ENCODE measurements around the gene NTSR1.

NTSR1 gene

GRCh38 chr20:62706857-62707256 is 1.8 kb upstream of the NTSR1 start:
- no peak for DNase-seq

- DNase-seq, result no peak
Observed at GRCh38 chr20:62707276-62707920, 1.2 kb upstream of the NTSR1 start.

- no peak for DNase-seq
Observed at GRCh38 chr20:62707921-62708521, 615 bp upstream of the NTSR1 start.

- no peak for DNase-seq
Observed at GRCh38 chr20:62709537-62709905, 885 bp downstream of the NTSR1 start.

GRCh38 chr20:62710221-62710885 is 1.7 kb downstream of the NTSR1 start:
- DNase-seq, result no peak

GRCh38 chr20:62710886-62711702 is 2.5 kb downstream of the NTSR1 start:
- peak in 1 of 58 donors; percentile 19 for DNase-seq

GRCh38 chr20:62711703-62712101 is 3.1 kb downstream of the NTSR1 start:
- DNase-seq, result peak in 1 of 58 donors; percentile 55

GRCh38 chr20:62712606-62713005 is 4.0 kb downstream of the NTSR1 start:
- DNase-seq, result no peak

- DNase-seq, result no peak
Observed at GRCh38 chr20:62714006-62714405, 5.4 kb downstream of the NTSR1 start.

GRCh38 chr20:62714799-62715198 is 6.2 kb downstream of the NTSR1 start:
- DNase-seq, result no peak

- DNase-seq, result no peak
Observed at GRCh38 chr20:62715201-62715600, 6.6 kb downstream of the NTSR1 start.

- DNase-seq, result no peak
Observed at GRCh38 chr20:62716198-62716940, 7.7 kb downstream of the NTSR1 start.

- DNase-seq, result no peak
Observed at GRCh38 chr20:62716941-62717310, 8.3 kb downstream of the NTSR1 start.

GRCh38 chr20:62717933-62718332 is 9.3 kb downstream of the NTSR1 start:
- DNase-seq, result no peak

GRCh38 chr20:62718546-62718945 is 9.9 kb downstream of the NTSR1 start:
- no peak for DNase-seq

GRCh38 chr20:62719250-62719935 is 10.8 kb downstream of the NTSR1 start:
- DNase-seq, result no peak

- DNase-seq, result no peak
Observed at GRCh38 chr20:62721511-62722370, 13.1 kb downstream of the NTSR1 start.

- DNase-seq, result no peak
Observed at GRCh38 chr20:62722627-62723026, 14.0 kb downstream of the NTSR1 start.

- DNase-seq, result no peak
Observed at GRCh38 chr20:62723351-62723750, 14.7 kb downstream of the NTSR1 start.
